Myocyte (in vitro differentiated cells): ENCODE data around the gene JADE2. TPM values are rescaled to one million over a fixed set of nuclear protein-coding genes. Genes with fewer than 3 reads are reported as not detected.
"Not testable (repeated sequence)": the region's sequence is repeated elsewhere in the genome, so short reads cannot be mapped to it uniquely, and the experiment has no call there.

Experiments
- DNase-seq: peaks from one replicate; pipeline ENCODE4 v3.0.0-alpha.2; 2012; ENCODE audit warnings: low read depth
- total RNA-seq: library from RNA; depleted of rRNA; stranded (reverse); fragments of >200 nt; gene quantifications from 2 replicates; pipeline ENCODE4 v1.2.3, GENCODE V29; 2014

The JADE2 gene
- total RNA-seq, 1 donor from 2014 or later: 5.9 TPM

DNA sequence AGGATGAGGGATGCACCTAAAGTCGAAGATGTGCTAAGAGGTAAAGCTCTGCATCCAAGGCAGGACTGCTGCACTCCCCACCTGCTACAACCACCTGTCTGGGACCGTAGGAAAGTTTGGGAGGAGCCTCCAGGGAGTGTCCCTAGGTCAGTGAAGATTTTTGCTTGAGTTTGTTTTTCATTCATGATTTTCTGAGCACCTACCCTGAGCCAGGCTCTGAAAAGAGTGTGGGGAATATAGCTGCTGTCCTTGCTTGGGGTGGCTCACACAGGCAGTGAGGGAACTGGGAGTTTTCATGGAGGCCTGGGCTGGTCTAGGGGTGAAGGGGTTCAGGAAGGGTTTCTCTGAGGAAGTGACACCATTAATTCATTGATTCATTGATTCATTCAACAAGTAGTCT lies 58.3 kb downstream of the JADE2 start:
- DNase-seq: no peak

- DNase-seq: no peak
Measured at GRCh38 chr5:134584662-134585061, 59.2 kb downstream of the JADE2 start.

DNA sequence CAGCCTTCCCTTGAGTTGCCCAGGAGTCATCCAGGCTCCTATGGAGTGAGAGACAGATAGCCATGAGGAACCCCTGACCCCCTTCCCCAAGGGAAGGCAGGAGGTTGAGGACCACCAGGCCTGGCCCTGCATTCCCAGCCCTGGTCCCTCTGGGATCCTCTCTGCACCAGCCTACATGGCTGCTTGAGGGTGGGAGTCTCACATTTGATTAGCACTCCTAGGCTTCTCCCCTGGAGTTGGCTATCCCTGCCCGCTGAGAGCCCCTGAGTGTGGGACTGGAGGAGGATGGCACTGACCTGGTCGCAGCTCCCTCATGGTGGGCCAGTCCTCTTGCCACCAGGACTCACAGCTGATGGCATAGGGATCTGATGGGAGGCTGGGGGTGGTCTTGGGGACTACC lies 60.5 kb downstream of the JADE2 start:
- no peak for DNase-seq

- peak; percentile 70 for DNase-seq
Measured at GRCh38 chr5:134586866-134587524, 61.5 kb downstream of the JADE2 start.

GRCh38 chr5:134590992-134591659 lies 65.7 kb downstream of the JADE2 start:
- peak; percentile 51 for DNase-seq

DNA sequence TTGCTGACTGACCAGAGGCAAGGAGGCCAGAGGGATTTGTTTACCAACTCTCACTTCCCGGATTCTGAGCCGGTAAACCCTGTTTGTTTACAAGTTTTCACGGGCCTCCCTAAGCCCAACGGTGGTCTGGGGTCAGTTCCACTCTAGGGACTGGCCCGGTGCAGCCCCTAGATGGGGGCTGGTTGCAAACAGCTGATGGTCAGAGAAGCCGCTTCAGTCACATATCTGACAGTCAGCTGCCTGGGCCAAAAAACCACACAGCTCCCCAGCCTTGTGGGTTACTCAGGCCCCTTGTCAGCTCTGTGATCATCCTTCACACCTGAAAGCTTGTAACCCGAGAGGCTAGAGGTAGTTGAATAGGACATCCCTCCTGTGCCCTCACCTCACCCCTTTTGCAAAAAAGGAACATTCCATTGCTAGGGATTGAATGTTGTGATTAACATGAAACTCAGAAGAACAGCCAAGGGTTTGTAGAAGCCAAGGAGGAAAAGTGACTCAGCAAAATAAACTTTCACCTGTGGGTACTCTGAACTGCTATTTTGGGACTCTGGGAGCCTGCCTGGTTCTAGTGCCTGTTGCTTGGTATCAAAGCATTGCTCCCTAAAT lies 66.8 kb downstream of the JADE2 start:
- peak; percentile 78 for DNase-seq

DNA sequence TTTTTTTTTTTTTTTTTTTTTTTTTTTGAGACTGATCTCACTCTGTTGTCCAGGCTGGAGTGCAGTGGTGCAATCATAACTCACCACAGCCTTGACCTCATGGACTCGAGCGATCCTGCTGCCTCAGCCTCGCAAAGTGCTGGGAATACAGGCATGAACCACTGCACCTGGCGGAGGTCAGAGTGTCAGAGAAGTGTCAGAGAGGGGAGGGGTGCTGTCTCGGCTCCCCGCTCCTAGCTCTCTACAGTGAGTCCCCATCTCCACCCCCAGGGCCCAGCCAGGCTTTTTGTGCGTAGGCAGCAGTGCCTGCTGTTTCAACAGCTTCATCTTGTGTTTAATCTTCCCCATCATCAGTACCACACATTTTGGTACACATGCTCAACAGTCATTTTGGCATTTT lies 68.9 kb downstream of the JADE2 start:
- DNase-seq: no peak

GRCh38 chr5:134594797-134595457 lies 69.5 kb downstream of the JADE2 start:
- peak; percentile 39 for DNase-seq

- DNase-seq: peak; percentile 62
Measured at GRCh38 chr5:134595458-134595838, 70.0 kb downstream of the JADE2 start.

DNA sequence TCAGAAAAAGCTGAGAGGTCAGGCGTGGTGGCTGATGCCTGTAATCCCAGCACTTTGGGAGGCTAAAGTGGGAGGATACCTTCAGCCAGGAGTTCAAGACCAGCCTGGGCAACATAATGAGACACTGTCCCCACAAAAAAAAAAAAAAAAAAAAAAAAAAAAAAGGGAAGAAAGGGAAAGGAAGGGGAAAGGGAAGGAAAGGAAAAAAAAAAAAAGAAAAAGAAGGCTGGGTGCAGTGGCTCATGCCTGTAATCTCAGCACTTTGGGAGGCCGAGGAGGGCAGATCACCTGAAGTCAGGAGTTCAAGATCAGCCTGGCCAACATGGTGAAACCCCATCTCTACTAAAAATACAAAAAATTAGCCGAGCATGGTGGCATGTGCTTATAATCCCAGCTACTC lies 74.3 kb downstream of the JADE2 start:
- not testable (repeated sequence) for DNase-seq

GRCh38 chr5:134600600-134600999 lies 75.1 kb downstream of the JADE2 start:
- DNase-seq: peak; percentile 22

DNA sequence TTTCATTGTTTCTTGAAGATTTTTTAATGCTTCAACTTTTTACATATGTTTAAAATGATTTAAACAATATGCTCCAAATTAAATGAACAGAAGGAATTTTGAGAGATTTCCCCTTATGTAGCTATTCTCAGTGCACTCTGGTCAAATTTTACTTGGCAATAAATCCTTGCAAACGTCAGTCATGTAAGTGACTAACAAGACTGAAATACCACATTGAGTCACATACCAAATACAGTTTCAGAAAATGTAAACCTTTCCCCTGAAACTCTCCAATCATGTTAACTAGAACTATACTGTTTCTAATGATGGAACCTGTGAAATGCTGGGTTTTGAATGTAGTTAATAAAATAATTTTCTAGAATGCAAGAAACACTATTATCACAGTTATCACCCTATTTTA lies 77.6 kb downstream of the JADE2 start:
- peak; percentile 28 for DNase-seq

DNA sequence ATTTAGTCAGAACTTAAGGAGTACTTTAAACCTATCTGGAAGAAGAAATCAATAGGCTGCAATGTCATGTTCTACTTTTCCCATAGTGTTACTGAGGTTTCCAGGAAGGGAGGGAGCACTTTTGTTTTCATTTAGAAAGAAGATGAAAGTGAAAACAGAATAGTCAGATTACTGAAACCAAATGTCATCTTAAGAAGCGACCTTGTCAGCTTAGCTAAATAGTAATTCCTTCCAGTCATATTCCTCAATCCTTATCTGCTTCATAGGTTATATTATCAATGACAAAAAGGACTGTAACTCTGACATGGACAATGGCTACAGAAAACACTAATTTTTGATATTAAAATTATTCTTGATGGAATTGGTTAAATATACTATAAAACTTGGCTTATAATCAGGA lies 79.4 kb downstream of the JADE2 start:
- no peak for DNase-seq

DNA sequence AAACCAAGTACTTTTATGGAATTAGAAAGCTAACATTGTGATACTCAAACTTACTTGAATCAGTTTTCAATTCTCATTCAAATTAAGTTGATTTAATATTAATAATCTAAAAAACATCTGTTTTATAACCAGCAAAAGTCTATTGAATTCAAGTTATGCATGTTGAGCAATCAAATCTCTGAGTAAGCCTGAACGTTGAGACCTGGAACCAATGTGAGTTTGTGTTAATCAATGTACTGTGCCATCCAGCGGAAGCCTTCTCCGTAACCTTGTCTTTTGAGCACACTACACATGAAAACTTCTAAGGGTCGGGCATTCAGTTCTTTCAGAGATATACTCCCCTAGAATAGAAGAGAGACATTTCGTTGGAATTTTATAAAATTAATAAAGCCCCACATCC lies 81.3 kb downstream of the JADE2 start:
- DNase-seq: no peak

DNA sequence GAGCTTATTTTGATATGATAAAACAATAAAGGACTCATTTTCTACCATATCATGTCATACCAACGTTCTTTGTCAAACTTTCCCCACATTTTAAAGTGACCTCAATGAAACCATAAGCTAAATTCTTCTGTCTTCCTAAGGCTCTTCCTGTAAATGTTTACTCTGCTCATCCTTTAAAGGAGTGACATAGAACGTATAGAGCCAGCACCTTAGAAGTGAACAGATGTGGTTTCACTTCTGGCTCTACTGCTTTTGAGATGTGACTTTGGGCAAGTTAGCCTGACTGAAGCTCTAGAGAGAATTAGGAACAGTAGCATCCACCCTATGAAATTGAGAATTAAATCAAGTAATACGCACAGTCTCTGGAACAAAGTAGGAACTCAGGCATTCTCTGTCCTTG lies 83.1 kb downstream of the JADE2 start:
- no peak for DNase-seq

DNA sequence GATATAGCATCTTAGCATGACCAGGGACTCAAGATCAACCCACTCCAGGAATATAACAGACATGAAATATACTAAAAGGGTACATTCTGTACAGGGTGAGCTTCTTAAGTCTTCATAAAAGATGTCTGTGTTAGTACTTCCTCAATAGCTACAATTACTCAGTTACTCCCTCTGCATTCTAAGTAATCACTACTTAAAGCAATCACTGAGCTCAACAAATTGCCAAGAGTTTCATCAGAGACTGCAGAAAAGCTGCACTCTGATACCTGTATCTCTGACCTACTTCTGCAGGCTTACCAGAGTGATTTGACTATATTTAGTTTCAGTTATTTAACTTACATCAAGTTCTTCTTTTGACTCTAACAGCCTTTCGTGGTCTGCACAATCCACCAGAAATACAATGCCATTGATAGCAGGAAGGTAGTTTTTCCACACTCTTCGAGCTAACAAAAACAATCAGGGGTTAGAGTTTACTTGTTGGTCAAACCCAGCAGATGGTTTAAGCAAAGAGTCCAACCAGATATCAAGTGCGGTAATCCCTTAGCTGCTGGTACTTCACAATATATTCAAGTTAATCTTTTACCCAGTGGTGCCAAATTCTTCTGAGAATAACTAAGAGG lies 83.9 kb downstream of the JADE2 start:
- no peak for DNase-seq

DNA sequence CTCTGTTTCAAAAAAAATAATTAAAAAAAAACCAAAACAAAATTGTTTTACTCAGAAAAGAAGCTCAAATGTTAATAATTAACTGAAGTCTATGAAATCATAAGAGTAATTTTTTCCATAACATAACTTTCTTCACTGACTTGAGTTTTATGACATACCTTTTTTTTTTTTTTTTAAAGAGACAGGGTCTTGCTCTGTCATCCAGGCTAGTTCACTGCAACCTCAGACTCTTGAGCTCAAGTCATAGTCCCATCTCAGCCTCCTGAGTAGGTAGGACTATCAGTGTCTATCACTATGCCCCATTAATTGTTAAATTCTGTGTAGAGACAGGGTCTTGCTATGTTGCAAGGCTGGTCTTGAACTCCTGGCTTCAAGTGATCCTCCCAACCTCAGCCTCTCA lies 85.3 kb downstream of the JADE2 start:
- DNase-seq: no peak

DNA sequence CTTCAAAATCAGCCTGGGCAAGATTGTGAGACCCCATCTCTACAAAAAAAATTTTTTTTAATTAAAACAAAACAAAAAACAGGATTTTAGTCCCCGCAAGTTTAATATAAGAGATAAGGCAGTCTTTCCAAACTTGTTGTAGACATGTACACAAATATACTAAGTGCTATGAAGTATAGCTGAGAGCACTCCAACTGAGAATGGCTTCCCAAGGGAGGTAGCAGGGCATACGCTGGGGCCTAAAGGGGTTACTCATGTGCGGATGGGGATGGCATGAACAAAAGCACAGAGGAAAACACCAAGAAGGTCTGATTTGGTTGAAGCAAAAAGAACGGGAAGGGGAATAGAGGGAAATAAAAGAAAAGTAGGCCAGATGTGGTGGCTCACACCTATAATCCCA lies 86.0 kb downstream of the JADE2 start:
- DNase-seq: no peak

DNA sequence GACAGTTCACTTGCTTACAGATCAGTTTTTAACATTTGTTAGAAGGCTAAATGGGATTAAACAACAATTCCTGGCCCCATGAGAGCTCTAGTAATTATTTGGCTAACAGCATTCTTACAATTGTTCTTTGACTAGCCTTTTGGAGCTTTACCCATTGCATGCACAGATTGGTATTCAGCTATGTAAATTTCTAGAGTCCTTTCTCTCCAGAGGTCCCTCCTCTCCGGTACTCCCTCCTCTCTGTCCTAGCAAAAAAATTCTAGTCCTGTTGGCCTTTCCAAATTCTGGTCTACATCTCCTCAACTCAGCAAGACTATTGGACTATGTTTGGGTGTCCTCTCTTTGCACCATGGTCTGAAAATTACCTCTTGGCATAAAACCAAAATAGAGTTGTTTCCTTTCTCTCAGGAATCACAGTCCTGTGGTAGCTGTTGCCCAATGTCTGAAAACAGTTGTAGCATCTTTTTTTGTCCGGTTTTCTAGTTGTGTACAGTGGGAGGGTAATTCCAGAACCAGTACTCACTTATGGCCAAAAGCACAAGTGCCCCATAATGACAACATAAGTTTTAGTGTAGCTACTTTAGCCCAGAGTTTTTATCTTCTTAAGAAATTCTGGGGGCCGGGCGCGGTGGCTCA lies 89.1 kb downstream of the JADE2 start:
- no peak for DNase-seq

GRCh38 chr5:134620634-134621033 lies 95.2 kb downstream of the JADE2 start:
- DNase-seq: no peak

- no peak for DNase-seq
Measured at GRCh38 chr5:134625559-134625958, 100.1 kb downstream of the JADE2 start.
